Naive B cell (primary cell): ENCODE results near the gene ZNF423. TPM values are rescaled to one million over a fixed set of nuclear protein-coding genes. Genes with fewer than 3 reads are reported as not detected.
A peak's percentile ranks its signal among the peaks of the same experiment; 100 is the strongest.

ENCODE experiments used
- ATAC-seq, 2 donors: fragments of 150-1000 bp; cut with Tn5 transposase; 2 replicates each; pipeline ENCODE4 v1.10.0; 2021; ENCODE audit warnings: low read depth in 2 of 2, mild to moderate bottlenecking in 2 of 2, moderate library complexity in 2 of 2
- DNase-seq: peaks from one replicate; pipeline ENCODE4 v3.0.0; 2022
- H3K27ac Mint-ChIP-seq, 6 donors: one replicate each; pipeline ENCODE4 v1.8.0; 2020 to 2022; ENCODE audit warnings: mild to moderate bottlenecking in 6 of 6, mixed read lengths in 6 of 6, moderate library complexity in 5 of 6, inconsistent platforms in 2 of 6
- H3K27me3 Mint-ChIP-seq, 3 donors: one replicate each; pipeline ENCODE4 v1.8.0; 2021 to 2022; ENCODE audit warnings: mixed read lengths in 3 of 3, mild to moderate bottlenecking in 1 of 3
- H3K36me3 Mint-ChIP-seq, 2 donors: one replicate each; pipeline ENCODE4 v1.8.0; 2020 to 2022; ENCODE audit warnings: mixed read lengths in 2 of 2, inconsistent platforms in 1 of 2, mild to moderate bottlenecking in 1 of 2
- H3K4me1 Mint-ChIP-seq, 3 donors: one replicate each; pipeline ENCODE4 v1.8.0; 2020 to 2022; ENCODE audit warnings: mixed read lengths in 3 of 3, inconsistent platforms in 1 of 3, mild to moderate bottlenecking in 1 of 3, moderate library complexity in 1 of 3
- H3K4me3 Mint-ChIP-seq, 8 donors: one replicate each; pipeline ENCODE4 v1.8.0; 2020 to 2022; ENCODE audit warnings: mild to moderate bottlenecking in 8 of 8, mixed read lengths in 8 of 8, moderate library complexity in 8 of 8, inconsistent platforms in 2 of 8
- H3K9me3 Mint-ChIP-seq, 7 donors: one replicate each; pipeline ENCODE4 v1.8.0; 2020 to 2022; ENCODE audit warnings: mixed read lengths in 7 of 7, mild to moderate bottlenecking in 5 of 7, inconsistent platforms in 2 of 7, moderate library complexity in 1 of 7
- polyA plus RNA-seq, 6 donors: library from polyadenylated mRNA; unstranded; fragments of 300-500 nt; fragmentation: Illumina TruSeq; gene quantifications; one replicate each; pipeline ENCODE4 v1.2.3, GENCODE V29; 2021; ENCODE audit warnings: low read depth in 6 of 6

The ZNF423 gene
- polyA plus RNA-seq, 6 donors from 2014 or later, result not detected

DNA sequence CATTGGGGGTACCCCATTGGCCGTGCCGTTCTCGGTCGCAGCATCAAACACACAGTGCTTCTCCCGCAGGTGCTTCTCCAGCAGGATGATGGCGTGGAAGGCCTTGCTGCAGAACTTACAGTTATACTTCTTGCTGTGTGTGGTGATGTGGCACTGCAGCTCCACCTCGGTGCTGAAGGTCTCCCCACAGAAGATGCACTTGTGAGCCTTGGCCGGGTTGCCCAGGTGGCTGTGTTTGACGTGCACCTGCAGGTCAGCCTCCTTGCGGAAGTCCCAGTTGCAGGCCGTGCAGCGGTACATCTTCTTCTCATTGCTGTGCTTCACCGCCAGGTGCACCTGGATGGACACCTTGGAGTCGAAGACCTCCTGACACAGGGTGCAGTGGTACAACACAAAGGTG, 219.3 kb downstream of the ZNF423 start:
- H3K27ac Mint-ChIP-seq, result no peak overlapping the region
- H3K4me3 Mint-ChIP-seq, result no peak overlapping the region
- ATAC-seq (no peak), DNase-seq (no peak)
- H3K9me3 Mint-ChIP-seq, result no peaks in the 10 kb centered on the region
- peaks cover 0 to 5% (median 0%) of the 10 kb centered on the region in 3 donors for H3K27me3 Mint-ChIP-seq
- no peaks in the 10 kb centered on the region for H3K36me3 Mint-ChIP-seq
- peaks cover 0 to 18% (median 4%) of the 10 kb centered on the region in 3 donors for H3K4me1 Mint-ChIP-seq

DNA sequence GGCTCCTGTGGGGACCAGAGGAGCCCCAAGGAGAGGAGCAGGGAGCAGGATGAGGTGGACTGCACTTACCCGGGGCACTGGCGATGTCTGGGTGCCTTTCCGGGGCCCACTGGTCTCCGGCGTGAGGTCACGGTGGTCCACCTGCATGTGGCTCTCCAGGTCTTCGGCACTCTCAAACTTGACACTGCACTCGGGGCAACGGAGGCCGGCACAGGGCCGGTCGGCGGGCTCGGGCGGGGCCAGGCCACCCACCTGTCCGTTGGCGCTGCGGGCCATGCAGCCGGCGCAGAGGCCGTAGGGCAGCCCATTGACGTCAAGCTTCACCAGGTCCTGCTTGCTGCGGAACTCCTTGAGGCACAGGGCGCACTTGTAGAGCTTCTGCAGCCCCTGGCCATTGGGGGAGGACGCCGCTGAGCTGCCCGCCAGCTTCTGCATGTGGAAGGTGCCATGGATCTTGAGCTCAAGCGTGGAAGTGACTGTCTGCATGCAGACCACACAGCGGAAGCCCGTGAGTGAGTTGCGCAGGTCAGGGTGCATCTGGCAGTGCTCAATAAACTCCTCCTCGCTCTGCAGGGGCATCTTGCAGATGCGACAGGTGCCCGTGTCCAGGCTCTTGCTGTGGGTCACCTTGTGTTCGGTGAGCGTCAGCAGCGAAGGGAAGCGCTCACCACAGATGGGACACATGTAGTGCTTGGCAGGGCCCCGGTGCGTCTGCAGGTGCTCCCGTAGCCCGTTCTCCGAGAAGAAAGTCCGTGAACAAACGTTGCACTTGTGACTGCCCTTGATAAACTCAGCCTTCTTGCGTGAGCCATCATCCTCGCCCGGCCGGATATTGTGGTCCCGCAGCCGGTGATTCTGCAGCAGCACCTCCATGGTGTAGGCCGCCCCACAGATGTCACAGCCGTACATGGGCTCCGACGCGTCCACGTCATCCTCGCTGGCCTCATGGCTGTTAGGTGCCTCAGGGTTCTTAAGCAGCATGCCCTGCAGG, 220.0 kb downstream of the ZNF423 start:
- Mint-ChIP-seq H3K27ac (no peak overlapping the region), H3K9me3 (peaks cover 0 to 2% (median 0%) of the 10 kb centered on the region in 7 donors), H3K36me3 (no peaks in the 10 kb centered on the region), H3K4me3 (peak overlapping the region in 1 of 8 donors; percentile 53), H3K4me1 (peaks cover 0 to 18% (median 10%) of the 10 kb centered on the region in 3 donors), H3K27me3 (peaks cover 0 to 5% (median 0%) of the 10 kb centered on the region in 3 donors)
- ATAC-seq (no peak), DNase-seq (no peak)

DNA sequence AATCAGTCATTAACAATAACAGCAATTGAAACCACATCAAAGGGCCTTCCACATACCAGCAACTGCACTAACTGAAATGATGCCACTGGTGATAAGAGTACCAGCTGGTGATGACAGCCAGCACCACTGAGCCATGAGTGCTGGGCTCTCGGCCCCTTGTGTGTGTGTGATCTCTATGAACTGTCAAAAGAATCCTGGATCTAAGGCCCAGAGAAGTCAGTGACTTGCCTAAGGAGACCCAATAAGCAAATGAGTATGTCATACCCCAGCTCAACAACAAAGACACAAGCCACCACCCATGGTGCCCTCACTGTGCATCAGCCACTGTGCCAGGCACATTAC, 220.9 kb downstream of the ZNF423 start:
- no peak for DNase-seq
- Mint-ChIP-seq H3K9me3 (peaks cover 0 to 2% (median 0%) of the 10 kb centered on the region in 7 donors), H3K27me3 (no peaks in the 10 kb centered on the region), H3K4me3 (no peak overlapping the region), H3K27ac (no peak overlapping the region), H3K4me1 (peaks cover 0 to 13% (median 10%) of the 10 kb centered on the region in 3 donors), H3K36me3 (no peaks in the 10 kb centered on the region)
- no peak for ATAC-seq

DNA sequence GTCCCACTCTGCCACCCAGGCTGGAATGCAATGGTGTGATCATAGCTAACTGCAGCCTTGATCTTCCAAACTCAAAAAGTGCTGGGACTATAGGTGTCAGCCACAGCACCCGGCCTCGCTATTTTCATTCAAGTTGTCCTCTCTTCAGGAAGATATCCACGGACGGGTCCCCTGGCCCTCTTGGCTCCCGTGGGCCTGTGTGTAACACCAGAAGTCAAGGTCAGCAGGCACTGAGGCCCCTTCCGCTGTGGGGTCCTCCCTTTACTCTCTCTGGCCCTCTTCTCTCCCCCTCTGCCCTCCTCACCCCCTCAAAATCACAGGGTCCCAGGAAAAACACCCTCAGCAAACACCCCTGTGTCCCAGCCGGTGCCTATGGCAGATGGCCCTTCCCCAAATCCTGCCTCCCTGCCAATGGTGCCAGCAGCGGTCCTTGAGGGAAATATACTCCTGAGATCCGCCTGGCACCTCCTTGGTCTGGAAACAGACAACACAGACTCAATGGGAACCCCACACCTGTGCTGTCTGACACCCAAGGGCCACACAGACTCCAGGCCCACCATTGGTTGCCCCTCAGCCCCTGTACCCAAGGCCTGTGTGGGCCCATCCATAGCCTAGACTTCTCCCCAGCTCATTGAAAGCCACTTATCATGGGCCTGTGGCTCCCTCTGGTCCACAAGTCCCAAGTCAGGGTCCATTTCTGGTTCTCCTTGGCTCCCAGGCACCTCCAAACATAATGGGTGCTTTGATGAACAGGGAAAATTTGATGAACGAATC, 221.5 kb downstream of the ZNF423 start:
- no peak for ATAC-seq
- Mint-ChIP-seq H3K9me3 (peaks cover 0 to 2% (median 0%) of the 10 kb centered on the region in 7 donors), H3K4me1 (peaks cover 0 to 11% (median 10%) of the 10 kb centered on the region in 3 donors), H3K27ac (no peak overlapping the region), H3K4me3 (no peak overlapping the region), H3K36me3 (no peaks in the 10 kb centered on the region), H3K27me3 (no peaks in the 10 kb centered on the region)
- no peak for DNase-seq

DNA sequence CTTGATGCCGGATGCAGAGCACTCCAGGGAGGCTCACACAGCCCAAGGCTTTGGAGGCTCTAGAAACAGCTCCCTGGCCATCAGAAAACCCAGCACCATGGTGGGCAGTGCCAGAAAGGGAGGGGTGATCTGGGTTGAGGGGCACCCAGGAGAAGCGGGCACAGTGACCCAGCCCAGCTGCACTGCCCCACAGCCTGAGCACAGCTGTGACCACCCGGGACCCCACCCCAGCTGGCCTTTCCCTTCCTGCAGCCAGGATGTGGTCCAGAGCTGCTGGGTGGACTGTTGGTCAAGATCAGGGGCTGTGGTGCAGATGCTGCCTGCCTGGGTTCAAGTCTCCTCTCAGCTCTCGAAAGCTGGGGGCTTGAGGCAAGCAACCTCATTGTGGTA, 223.1 kb downstream of the ZNF423 start:
- no peak for ATAC-seq

DNA sequence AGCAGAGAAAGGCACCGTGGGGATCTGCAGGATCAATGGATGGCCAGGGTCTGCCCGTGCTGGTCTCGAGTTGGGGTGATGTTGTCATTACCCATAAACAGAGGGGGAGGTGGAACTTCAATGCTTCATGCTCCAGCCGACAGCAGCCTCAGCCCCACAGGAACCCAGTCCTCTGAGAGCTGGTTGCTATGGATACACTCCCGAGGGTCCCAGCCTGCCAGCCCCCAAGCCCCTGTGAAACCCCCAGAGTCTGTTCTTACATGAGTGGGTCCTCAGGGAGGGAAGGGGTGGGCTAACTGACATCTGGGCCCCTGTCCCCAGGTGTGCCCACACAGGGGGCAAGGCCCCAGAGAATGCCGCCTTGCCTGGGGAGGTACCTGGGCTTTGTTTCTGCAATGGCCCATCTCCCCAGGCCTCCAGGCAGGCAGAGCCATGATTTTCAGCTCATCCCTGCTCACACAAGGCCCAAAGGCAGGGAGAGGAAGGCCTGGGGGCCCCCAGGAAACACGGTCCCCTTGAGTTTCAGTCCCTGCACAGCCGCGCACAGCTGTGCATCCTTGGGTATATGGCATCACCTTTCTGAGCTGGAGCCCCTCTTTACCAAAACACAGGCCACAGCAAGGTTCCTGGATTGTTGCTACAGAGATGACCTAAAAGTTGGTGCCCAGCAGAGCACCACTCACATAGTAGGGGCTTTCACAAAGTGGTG, 223.7 kb downstream of the ZNF423 start:
- H3K27me3 Mint-ChIP-seq, result no peaks in the 10 kb centered on the region

More for the DNA sequence above, 223.1 kb downstream of the ZNF423 start:
- Mint-ChIP-seq H3K27ac (no peak overlapping the region), H3K4me1 (peaks cover 0 to 11% (median 10%) of the 10 kb centered on the region in 3 donors), H3K36me3 (no peaks in the 10 kb centered on the region), H3K9me3 (peaks cover 0 to 2% (median 0%) of the 10 kb centered on the region in 7 donors), H3K27me3 (no peaks in the 10 kb centered on the region), H3K4me3 (no peak overlapping the region)
- no peak for DNase-seq

DNA sequence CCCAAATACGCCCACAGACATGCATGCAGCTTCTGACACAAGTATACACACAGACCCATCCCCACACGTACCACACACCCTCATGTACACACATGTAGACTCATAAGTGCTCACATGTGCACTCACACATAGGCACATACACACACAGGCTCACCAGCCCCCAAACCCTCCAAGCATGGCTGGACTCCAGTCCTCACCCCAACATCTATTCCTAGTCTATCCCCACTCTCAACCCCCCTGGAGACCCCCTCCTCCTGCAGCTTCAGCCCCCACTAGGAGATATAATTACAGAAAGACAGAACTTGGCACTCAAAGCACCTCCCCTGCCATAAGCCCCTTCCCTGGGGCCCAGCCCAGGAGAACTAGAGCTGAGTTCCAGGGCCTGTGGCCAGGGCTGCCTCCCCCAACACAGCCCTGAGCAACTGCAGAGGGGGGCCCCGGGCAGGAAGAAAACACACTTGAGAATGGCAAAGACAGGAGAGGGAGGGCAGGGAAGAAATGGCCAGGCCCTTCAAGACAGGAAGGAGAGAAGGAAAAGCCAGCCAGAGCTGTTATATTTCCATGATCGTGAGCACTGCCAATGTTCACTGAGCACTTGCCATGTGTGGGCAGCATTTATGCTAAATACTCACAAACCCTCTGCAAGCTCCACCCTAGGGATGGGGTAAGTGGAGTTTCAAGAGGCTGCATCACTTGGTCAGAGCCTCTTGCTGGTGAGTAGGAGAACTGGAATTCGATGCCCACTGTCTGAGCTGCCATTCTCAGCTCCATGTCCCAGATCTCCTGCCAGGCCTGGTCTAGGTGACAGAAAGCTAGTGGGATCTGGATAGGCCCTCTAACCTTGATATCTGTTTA, 224.5 kb downstream of the ZNF423 start:
- Mint-ChIP-seq H3K27ac (peak overlapping the region in 1 of 6 donors; percentile 65), H3K4me1 (peaks cover 0 to 11% (median 10%) of the 10 kb centered on the region in 3 donors), H3K4me3 (peak overlapping the region in 1 of 8 donors; percentile 23), H3K36me3 (no peaks in the 10 kb centered on the region), H3K9me3 (peaks cover 0 to 2% (median 0%) of the 10 kb centered on the region in 7 donors), H3K27me3 (no peaks in the 10 kb centered on the region)
- ATAC-seq (no peak), DNase-seq (no peak)

More for the DNA sequence above, 223.7 kb downstream of the ZNF423 start:
- ATAC-seq, result no peak
- no peak for DNase-seq
- H3K36me3 Mint-ChIP-seq, result no peaks in the 10 kb centered on the region
- H3K9me3 Mint-ChIP-seq, result peaks cover 0 to 2% (median 0%) of the 10 kb centered on the region in 7 donors
- no peak overlapping the region for H3K4me3 Mint-ChIP-seq
- no peak overlapping the region for H3K27ac Mint-ChIP-seq
- H3K4me1 Mint-ChIP-seq, result peaks cover 0 to 11% (median 10%) of the 10 kb centered on the region in 3 donors

DNA sequence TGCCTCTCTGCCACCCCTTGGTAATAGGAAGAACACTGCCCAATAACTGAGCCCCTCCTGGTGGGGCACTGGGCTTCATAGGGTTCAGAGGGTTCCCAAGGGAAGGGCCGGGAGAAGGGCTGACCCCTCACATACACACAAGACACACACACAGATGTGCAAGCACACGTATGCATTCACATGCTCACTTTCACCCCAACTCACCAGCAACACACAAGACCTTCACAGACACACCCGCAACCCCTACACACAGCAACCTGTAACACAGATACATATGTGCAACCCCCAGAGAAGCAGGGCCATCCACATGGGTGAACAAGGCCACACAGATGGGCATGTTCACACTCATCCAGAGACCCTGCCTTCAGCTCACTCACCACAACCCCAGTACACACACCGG, 225.1 kb downstream of the ZNF423 start:
- no peaks in the 10 kb centered on the region for H3K36me3 Mint-ChIP-seq
- peaks cover 0 to 2% (median 0%) of the 10 kb centered on the region in 7 donors for H3K9me3 Mint-ChIP-seq
- no peak overlapping the region for H3K27ac Mint-ChIP-seq
- peaks cover 0 to 11% (median 10%) of the 10 kb centered on the region in 3 donors for H3K4me1 Mint-ChIP-seq
- ATAC-seq, result no peak
- H3K27me3 Mint-ChIP-seq, result no peaks in the 10 kb centered on the region
- H3K4me3 Mint-ChIP-seq, result no peak overlapping the region
- DNase-seq, result no peak

DNA sequence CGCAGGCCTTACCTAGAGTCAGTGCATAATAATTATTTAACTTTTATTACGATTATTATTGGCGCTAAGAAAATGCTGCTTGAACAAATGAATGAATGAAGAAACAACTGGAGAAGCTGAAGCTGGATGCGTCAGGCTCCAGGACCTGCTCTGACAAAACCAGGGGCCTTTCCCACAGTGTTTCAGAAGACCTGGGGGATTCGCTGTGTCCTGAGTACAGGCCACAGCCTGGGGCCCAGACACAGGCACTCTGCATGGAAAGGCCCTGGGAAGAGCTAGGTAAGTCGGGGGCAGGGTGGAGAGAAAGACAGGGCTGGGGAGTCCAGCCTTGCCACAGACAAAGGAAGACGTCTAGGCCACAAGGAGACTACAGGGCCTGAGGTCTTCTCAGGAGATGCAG, 226.1 kb downstream of the ZNF423 start:
- ATAC-seq (no peak), DNase-seq (no peak)
- no peak overlapping the region for H3K4me3 Mint-ChIP-seq
- H3K27ac Mint-ChIP-seq, result no peak overlapping the region
- H3K9me3 Mint-ChIP-seq, result peaks cover 0 to 2% (median 0%) of the 10 kb centered on the region in 7 donors
- H3K36me3 Mint-ChIP-seq, result no peaks in the 10 kb centered on the region
- H3K27me3 Mint-ChIP-seq, result no peaks in the 10 kb centered on the region
- H3K4me1 Mint-ChIP-seq, result peaks cover 0 to 11% (median 10%) of the 10 kb centered on the region in 3 donors

DNA sequence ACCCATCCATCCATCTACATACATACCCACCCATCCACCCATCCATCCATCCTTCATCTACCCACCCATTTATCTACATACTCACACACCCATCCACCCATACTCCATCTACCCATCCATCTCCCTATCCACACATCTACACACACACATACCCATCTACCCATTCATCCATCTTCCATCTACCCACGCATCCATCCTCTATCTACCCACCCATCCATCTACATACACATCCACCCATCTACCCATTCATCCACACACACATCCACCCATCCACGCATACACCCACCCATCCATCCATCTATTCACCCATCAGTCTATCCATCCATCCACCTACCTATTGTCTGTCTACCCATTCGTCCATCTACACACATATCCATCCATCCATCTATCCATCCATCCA, 227.8 kb downstream of the ZNF423 start:
- H3K4me3 Mint-ChIP-seq, result no peak overlapping the region
- ATAC-seq, result no peak
- peaks cover 0 to 2% (median 0%) of the 10 kb centered on the region in 7 donors for H3K9me3 Mint-ChIP-seq
- no peaks in the 10 kb centered on the region for H3K36me3 Mint-ChIP-seq
- peaks cover 0 to 11% (median 10%) of the 10 kb centered on the region in 3 donors for H3K4me1 Mint-ChIP-seq
- no peak for DNase-seq
- H3K27ac Mint-ChIP-seq, result no peak overlapping the region
- no peaks in the 10 kb centered on the region for H3K27me3 Mint-ChIP-seq

DNA sequence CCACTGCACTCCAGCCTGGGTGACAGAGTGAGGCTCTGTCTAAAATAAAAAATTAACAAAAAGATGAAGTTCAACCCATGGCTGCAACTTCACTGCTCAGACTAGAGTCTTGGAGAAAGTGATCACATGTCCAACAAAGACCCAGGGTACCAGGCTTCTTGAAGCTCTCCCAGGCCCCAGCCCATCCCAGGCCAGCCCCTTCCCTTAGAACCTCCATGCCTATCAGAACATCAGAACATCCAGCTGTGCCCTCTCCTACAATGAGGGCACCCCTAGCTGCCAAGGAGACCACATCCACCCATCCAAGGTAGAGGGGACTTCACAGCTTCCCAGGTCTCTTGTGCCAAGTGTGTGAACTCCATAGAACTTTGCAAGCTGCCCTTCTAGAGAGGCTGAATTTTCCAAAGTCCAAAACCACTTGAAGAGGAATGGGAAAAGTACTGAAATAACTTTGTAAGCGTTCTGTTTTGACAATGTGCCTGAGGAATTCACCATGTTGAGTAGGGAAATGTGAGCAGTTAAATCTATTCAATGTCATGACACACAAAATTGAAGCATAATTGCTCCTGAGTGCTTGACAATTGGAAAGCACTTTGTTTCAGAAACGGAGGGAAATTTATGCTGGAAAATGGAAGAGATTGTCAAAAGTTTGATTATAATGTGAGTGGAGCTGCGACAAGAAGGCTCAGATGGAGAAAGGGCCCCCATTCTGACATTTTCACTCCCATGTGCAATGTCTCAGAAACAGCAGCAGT, 230.4 kb downstream of the ZNF423 start:
- H3K27me3 Mint-ChIP-seq, result no peaks in the 10 kb centered on the region
- H3K4me1 Mint-ChIP-seq, result no peaks in the 10 kb centered on the region
- no peak overlapping the region for H3K4me3 Mint-ChIP-seq
- ATAC-seq (no peak), DNase-seq (no peak)
- H3K36me3 Mint-ChIP-seq, result no peaks in the 10 kb centered on the region
- H3K27ac Mint-ChIP-seq, result no peak overlapping the region
- H3K9me3 Mint-ChIP-seq, result no peaks in the 10 kb centered on the region
